IPS-20b (cell line): ENCODE data around the gene SFRP5.

Experiments used
- H3K27ac ChIP-seq: one replicate; pipeline ENCODE4 v1.5.1; 2013; ENCODE audit warnings: low read length
- H3K27me3 ChIP-seq: 2 replicates; pipeline ENCODE4 v1.6.1; 2013; ENCODE audit warnings: mild to moderate bottlenecking, low read length, inconsistent platforms; ENCODE audit not compliant: insufficient read depth
- H3K36me3 ChIP-seq: 2 replicates; pipeline ENCODE4 v1.6.1; 2013; ENCODE audit warnings: low read depth, mild to moderate bottlenecking, inconsistent platforms, low read length, moderate library complexity; ENCODE audit not compliant: insufficient read depth
- H3K4me1 ChIP-seq: 2 replicates; pipeline ENCODE4 v1.6.1; 2013; ENCODE audit warnings: mild to moderate bottlenecking, control low read depth, inconsistent platforms, low read length, moderate library complexity; ENCODE audit not compliant: insufficient read depth
- H3K4me3 ChIP-seq: 2 replicates; pipeline ENCODE4 v1.5.1; 2013; ENCODE audit warnings: mild to moderate bottlenecking, low read length, inconsistent platforms
- H3K9ac ChIP-seq: 2 replicates; pipeline ENCODE4 v1.6.1; 2013; ENCODE audit warnings: low read depth, mild to moderate bottlenecking, inconsistent platforms, low read length, moderate library complexity
- H3K9me3 ChIP-seq: 2 replicates; pipeline ENCODE4 v1.6.1; 2013; ENCODE audit warnings: mild to moderate bottlenecking, low read depth, low read length, inconsistent platforms; ENCODE audit not compliant: insufficient read depth

Gene SFRP5, protein sequence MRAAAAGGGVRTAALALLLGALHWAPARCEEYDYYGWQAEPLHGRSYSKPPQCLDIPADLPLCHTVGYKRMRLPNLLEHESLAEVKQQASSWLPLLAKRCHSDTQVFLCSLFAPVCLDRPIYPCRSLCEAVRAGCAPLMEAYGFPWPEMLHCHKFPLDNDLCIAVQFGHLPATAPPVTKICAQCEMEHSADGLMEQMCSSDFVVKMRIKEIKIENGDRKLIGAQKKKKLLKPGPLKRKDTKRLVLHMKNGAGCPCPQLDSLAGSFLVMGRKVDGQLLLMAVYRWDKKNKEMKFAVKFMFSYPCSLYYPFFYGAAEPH

DNA sequence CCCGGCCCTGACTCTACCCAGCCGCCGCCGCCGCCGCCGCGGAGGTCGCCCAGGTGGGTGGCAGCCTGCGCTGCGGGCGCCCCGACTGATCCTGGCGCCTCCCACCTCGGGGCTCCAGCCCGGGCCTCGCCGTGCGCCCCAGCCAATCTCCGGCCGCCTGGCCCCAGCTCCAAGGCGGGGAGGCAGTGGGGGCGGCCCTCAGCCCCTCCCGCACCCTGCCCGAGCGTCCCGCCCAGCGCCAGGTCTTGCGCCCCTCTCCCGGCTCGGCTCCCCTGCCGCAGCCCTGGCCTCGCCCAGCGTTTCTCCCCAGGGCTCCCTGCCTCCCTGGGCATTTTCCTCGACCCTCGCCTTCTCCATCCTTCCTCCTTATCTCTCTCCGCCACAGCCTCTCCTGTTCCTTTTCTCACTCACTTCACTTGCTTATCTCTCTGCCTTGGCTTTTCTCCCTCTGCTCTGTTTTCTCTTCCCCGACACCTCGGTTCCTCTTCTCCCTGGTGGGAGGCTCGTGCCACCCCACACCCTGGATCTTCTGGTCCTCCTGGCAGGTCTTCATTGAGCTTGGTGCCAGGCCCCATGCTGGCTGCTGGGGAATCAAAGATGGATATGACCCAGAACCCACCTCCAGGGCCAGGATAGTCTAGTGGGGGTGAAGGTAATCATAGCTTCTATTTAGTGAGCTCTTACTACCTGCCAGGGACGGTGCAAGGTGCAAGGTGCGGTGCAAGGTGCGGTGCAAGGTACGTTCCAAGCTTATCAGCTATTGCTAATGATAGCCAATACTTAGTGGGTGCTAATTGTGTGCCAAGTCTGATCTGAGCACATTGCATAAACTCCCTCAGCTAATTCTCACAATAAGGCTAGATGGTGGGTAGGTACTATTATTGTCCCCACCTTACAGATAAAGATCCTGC is at the start of gene SFRP5:
TSS of gene SFRP5 (minus strand) at position 87 of the 911 bp plus-strand sequence. CDS start 166 bp downstream, outside the sequence.
- Histone ChIP-seq H3K27me3 (peaks cover 63% of the 10 kb centered on the region), H3K27ac (no peak within 1 kb of the TSS), H3K9ac (peak within 1 kb of the TSS; percentile 51; the same call in 1 of the 2 replicates), H3K36me3 (no peaks in the 10 kb centered on the region), H3K9me3 (no peaks in the 10 kb centered on the region), H3K4me3 (peak within 1 kb of the TSS; percentile 73), H3K4me1 (no peaks in the 10 kb centered on the region)

GRCh38 chr10:97820096-97820704 is 48.4 kb upstream of the SFRP5 start:
- no peak overlapping the region for H3K27ac ChIP-seq
- H3K9ac ChIP-seq, result no peak overlapping the region
- H3K9me3 ChIP-seq, result no peaks in the 10 kb centered on the region
- no peaks in the 10 kb centered on the region for H3K36me3 ChIP-seq
- no peaks in the 10 kb centered on the region for H3K27me3 ChIP-seq
- H3K4me1 ChIP-seq, result no peaks in the 10 kb centered on the region; the same call in 1 of the 2 replicates
- no peak overlapping the region for H3K4me3 ChIP-seq

DNA sequence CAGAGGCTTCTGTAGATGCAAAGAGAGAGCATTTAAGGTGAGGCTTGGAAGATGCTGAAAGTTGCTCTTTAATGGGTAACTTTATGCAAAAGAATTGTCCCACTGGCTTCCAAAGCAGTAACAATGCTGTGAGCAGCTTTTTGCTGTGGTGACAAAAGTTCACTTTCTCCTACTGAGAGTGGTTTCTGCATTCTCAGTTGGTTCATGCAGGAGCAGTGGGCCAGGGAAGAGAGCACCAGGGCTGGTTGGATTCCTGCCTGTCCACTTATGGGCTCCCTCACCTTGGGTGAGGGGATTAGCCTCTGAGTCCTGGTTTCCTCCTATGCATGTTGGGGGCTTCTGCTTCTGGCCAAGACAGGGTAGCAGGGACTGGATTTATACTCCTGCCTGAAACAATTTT is 46.8 kb upstream of the SFRP5 start:
- H3K27me3 ChIP-seq, result no peaks in the 10 kb centered on the region
- H3K27ac ChIP-seq, result no peak overlapping the region
- H3K9me3 ChIP-seq, result no peaks in the 10 kb centered on the region
- H3K9ac ChIP-seq, result no peak overlapping the region
- H3K36me3 ChIP-seq, result no peaks in the 10 kb centered on the region
- no peaks in the 10 kb centered on the region; the same call in 1 of the 2 replicates for H3K4me1 ChIP-seq
- no peak overlapping the region for H3K4me3 ChIP-seq

DNA sequence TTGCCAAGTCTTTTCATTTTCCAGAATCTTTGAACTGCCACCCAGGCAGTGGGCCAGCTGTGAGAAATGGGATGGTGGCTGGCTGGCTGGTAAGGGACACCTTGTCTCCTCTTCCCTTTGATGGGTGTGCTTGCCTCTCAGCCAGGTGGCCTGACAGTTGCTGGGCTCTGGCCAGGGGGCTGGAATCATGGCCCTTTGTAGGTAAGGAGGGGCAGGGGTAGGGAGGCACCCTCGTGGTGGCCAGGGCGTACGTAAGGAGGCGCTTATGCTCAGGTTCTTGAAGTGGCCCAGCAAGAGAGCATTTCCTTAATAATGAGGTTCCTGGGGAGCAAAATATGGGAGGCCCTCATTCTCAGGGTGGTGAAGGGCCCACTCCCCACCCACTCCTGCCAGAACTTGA is 44.8 kb upstream of the SFRP5 start:
- Histone ChIP-seq H3K9ac (no peak overlapping the region), H3K4me3 (no peak overlapping the region), H3K4me1 (no peaks in the 10 kb centered on the region; the same call in 1 of the 2 replicates), H3K9me3 (no peaks in the 10 kb centered on the region), H3K27me3 (no peaks in the 10 kb centered on the region), H3K36me3 (no peaks in the 10 kb centered on the region), H3K27ac (no peak overlapping the region)

GRCh38 chr10:97814996-97815395 is 43.2 kb upstream of the SFRP5 start:
- H3K36me3 ChIP-seq, result no peaks in the 10 kb centered on the region
- H3K4me3 ChIP-seq, result no peak overlapping the region
- H3K9me3 ChIP-seq, result no peaks in the 10 kb centered on the region
- no peaks in the 10 kb centered on the region for H3K27me3 ChIP-seq
- no peak overlapping the region for H3K9ac ChIP-seq
- H3K27ac ChIP-seq, result no peak overlapping the region
- no peaks in the 10 kb centered on the region for H3K4me1 ChIP-seq

DNA sequence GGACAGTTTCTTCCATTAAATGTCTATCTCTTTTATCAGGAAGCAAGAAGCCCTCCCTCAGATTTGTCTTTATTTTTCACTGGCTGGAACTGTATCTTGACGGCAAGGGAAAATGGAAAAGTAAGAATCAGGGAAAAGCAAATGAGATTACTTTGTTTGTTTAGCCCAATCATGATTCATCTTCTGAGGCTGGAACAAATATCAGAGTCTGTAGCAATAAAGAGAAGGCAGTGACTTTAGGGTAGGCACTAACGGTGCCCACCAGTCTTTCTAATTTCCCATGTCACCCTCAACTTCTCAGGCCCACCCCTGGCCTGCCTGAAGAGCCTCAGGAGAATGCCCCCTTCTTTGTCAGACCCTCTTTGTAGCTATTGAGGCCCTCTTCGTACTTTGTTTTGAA is 41.5 kb upstream of the SFRP5 start:
- H3K27me3 ChIP-seq, result no peaks in the 10 kb centered on the region
- H3K4me1 ChIP-seq, result no peaks in the 10 kb centered on the region
- H3K36me3 ChIP-seq, result no peaks in the 10 kb centered on the region
- no peak overlapping the region for H3K27ac ChIP-seq
- H3K9me3 ChIP-seq, result no peaks in the 10 kb centered on the region
- no peak overlapping the region for H3K4me3 ChIP-seq
- H3K9ac ChIP-seq, result no peak overlapping the region

GRCh38 chr10:97812696-97813095 is 40.9 kb upstream of the SFRP5 start:
- H3K9me3 ChIP-seq, result no peaks in the 10 kb centered on the region
- H3K4me3 ChIP-seq, result no peak overlapping the region
- H3K27me3 ChIP-seq, result no peaks in the 10 kb centered on the region
- H3K4me1 ChIP-seq, result no peaks in the 10 kb centered on the region
- no peaks in the 10 kb centered on the region for H3K36me3 ChIP-seq
- H3K27ac ChIP-seq, result no peak overlapping the region
- H3K9ac ChIP-seq, result no peak overlapping the region

- H3K9me3 ChIP-seq, result no peaks in the 10 kb centered on the region
- H3K27me3 ChIP-seq, result no peaks in the 10 kb centered on the region
- H3K27ac ChIP-seq, result no peak overlapping the region
- no peak overlapping the region for H3K4me3 ChIP-seq
- H3K9ac ChIP-seq, result no peak overlapping the region
- H3K4me1 ChIP-seq, result no peaks in the 10 kb centered on the region
- no peaks in the 10 kb centered on the region for H3K36me3 ChIP-seq
These were observed 40.2 kb upstream of the SFRP5 start for GRCh38 chr10:97811958-97812357.

DNA sequence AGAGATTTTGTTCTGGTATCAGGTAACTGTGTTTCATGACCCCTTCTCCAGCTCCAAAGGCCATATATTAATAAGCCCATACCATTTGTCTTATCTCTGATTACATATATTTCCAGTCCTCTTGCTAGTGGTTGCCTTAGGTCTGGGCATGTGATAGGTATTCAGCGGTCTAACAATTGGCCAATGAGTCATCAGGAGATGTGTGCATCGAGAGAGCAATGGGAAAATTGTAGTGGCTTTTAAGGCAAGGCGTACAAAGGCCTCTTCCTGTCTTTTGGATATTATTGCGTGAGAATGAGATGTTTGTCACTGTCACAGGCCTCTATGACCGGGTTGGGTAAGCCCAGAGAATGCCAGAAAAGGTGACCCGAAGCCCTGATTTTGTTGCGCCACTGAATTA is 38.6 kb upstream of the SFRP5 start:
- Histone ChIP-seq H3K27me3 (no peaks in the 10 kb centered on the region), H3K36me3 (no peaks in the 10 kb centered on the region), H3K4me1 (peaks cover 9% of the 10 kb centered on the region; the same call in 1 of the 2 replicates), H3K27ac (no peak overlapping the region), H3K4me3 (no peak overlapping the region), H3K9ac (no peak overlapping the region), H3K9me3 (no peaks in the 10 kb centered on the region)

GRCh38 chr10:97805949-97806348 is 34.1 kb upstream of the SFRP5 start:
- peaks cover 9% of the 10 kb centered on the region; the same call in 1 of the 2 replicates for H3K4me1 ChIP-seq
- H3K9ac ChIP-seq, result no peak overlapping the region
- H3K27ac ChIP-seq, result no peak overlapping the region
- H3K4me3 ChIP-seq, result no peak overlapping the region
- H3K27me3 ChIP-seq, result no peaks in the 10 kb centered on the region
- H3K36me3 ChIP-seq, result no peaks in the 10 kb centered on the region
- H3K9me3 ChIP-seq, result no peaks in the 10 kb centered on the region

GRCh38 chr10:97805096-97805884 is 33.5 kb upstream of the SFRP5 start:
- H3K4me3 ChIP-seq, result no peak overlapping the region
- H3K27ac ChIP-seq, result no peak overlapping the region
- no peaks in the 10 kb centered on the region for H3K9me3 ChIP-seq
- H3K9ac ChIP-seq, result no peak overlapping the region
- H3K4me1 ChIP-seq, result peaks cover 9% of the 10 kb centered on the region; the same call in 1 of the 2 replicates
- H3K27me3 ChIP-seq, result no peaks in the 10 kb centered on the region
- H3K36me3 ChIP-seq, result no peaks in the 10 kb centered on the region
